SW 1271 (cell line): ENCODE data around the gene CDK3.
A peak's percentile ranks its signal among the peaks of the same experiment; 100 is the strongest.

Experiments used
- DNase-seq, 2 experiments: peaks; one replicate each; lab custom pipeline; 2025; lab: John Stamatoyannopoulos, UW

Gene CDK3

GRCh38 chr17:76014100-76014924, 13.7 kb downstream of the CDK3 start:
- DNase-seq, result peak in 1 of 2 experiments; percentile 33

GRCh38 chr17:76014925-76015261, 14.2 kb downstream of the CDK3 start:
- no peak for DNase-seq

- no peak for DNase-seq
Observed at GRCh38 chr17:76017481-76018339, 17.1 kb downstream of the CDK3 start.

- no peak for DNase-seq
Observed at GRCh38 chr17:76018340-76018680, 17.7 kb downstream of the CDK3 start.

- DNase-seq, result no peak
Observed at GRCh38 chr17:76018801-76019200, 18.1 kb downstream of the CDK3 start.

- DNase-seq, result no peak
Observed at GRCh38 chr17:76019833-76020467, 19.3 kb downstream of the CDK3 start.

- no peak for DNase-seq
Observed at GRCh38 chr17:76022285-76022684, 21.6 kb downstream of the CDK3 start.

GRCh38 chr17:76022973-76023899, 22.6 kb downstream of the CDK3 start:
- DNase-seq, result no peak

GRCh38 chr17:76023900-76024237, 23.2 kb downstream of the CDK3 start:
- DNase-seq, result no peak

- DNase-seq, result no peak
Observed at GRCh38 chr17:76024353-76024752, 23.7 kb downstream of the CDK3 start.

GRCh38 chr17:76025294-76025693, 24.6 kb downstream of the CDK3 start:
- DNase-seq, result no peak

- DNase-seq, result no peak
Observed at GRCh38 chr17:76026714-76027158, 26.1 kb downstream of the CDK3 start.

GRCh38 chr17:76027159-76027839, 26.6 kb downstream of the CDK3 start, which contains the start of gene EVPL:
Gene EVPL (minus strand): TSS chr17:76027306. CDS start chr17:76027198, 108 bp downstream.
- DNase-seq, result no peak

GRCh38 chr17:76032073-76032779, 31.6 kb downstream of the CDK3 start:
- DNase-seq, result no peak

- no peak for DNase-seq
Observed at GRCh38 chr17:76032780-76033108, 32.1 kb downstream of the CDK3 start.

- no peak for DNase-seq
Observed at GRCh38 chr17:76033139-76033538, 32.5 kb downstream of the CDK3 start.

GRCh38 chr17:76034428-76035350, 34.0 kb downstream of the CDK3 start:
- no peak for DNase-seq

- no peak for DNase-seq
Observed at GRCh38 chr17:76036497-76037261, 36.0 kb downstream of the CDK3 start.

GRCh38 chr17:76038050-76038449, 37.4 kb downstream of the CDK3 start:
- no peak for DNase-seq
